ENCODE results near the gene KCNT1. TPM values are rescaled to one million over a fixed set of nuclear protein-coding genes. Genes with fewer than 3 reads are reported as not detected.

Gene KCNT1
- total RNA-seq, 1 experiment from 2014 or later = 0.09 TPM

DNA sequence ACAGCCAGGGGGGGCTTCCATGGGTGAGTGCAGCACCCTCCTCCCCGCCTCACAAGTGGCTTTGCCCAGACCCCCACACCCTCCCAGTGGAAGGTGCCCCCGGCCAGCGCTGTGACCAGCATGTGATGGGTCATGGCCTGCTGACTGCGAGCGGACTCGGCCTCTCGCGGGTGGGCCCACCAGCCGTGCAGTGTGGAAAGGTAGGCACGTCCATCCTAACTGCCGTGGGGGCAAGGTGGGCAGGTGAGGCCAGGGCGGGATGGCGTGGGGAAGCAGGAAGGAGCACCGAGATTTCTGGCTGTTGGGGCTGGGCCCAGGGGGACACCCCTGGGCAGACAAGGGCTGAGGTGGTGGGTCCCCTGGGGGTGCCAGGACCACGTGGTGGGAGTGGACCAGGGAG is 14.8 kb upstream of the KCNT1 start:
- BruUV-seq (replicated peaks) = no TSS peak
- H3K9me3 Mint-ChIP-seq (ENCODE audit: unreplicated experiment) = no peaks in the 10 kb centered on the region

DNA sequence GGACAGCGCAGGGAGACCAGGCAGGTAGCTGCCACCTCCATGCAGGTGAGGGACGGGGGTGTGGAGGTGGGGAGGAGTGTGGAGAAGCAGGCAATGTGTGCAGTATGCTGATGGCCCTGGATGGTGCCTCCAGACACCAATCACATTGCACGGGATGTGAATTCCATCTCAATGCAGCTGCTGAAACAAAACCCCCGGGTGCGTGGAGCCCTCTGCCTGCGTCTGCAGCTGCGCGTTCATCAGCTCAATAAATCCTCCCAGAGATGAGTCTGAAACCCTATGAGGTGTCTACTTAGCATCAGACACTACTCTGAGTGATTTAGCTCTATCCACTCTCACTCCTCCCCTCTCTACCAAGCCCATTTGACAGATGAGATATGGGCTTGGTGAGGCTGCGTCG is 13.0 kb upstream of the KCNT1 start:
- Histone ChIP-seq H3K27me3 (replicated peaks; ENCODE audit: control insufficient read depth, insufficient read depth, low read length) (no peaks in the 10 kb centered on the region), H3K4me1 (no peaks in the 10 kb centered on the region; the same call in 1 of the 2 replicates), H3K4me3 (ENCODE audit: low read depth, low read length) (no peak overlapping the region), H3K9me3 (no peaks in the 10 kb centered on the region), H3K36me3 (ENCODE audit: control insufficient read depth, insufficient read depth, low read length) (no peaks in the 10 kb centered on the region)
- no TSS peak for BruUV-seq (replicated peaks)
- TF ChIP-seq, protein P1, sequence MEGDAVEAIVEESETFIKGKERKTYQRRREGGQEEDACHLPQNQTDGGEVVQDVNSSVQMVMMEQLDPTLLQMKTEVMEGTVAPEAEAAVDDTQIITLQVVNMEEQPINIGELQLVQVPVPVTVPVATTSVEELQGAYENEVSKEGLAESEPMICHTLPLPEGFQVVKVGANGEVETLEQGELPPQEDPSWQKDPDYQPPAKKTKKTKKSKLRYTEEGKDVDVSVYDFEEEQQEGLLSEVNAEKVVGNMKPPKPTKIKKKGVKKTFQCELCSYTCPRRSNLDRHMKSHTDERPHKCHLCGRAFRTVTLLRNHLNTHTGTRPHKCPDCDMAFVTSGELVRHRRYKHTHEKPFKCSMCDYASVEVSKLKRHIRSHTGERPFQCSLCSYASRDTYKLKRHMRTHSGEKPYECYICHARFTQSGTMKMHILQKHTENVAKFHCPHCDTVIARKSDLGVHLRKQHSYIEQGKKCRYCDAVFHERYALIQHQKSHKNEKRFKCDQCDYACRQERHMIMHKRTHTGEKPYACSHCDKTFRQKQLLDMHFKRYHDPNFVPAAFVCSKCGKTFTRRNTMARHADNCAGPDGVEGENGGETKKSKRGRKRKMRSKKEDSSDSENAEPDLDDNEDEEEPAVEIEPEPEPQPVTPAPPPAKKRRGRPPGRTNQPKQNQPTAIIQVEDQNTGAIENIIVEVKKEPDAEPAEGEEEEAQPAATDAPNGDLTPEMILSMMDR (IDR thresholded peaks at IDR 0.05; ENCODE audit: insufficient read depth in 1 of 2, low read depth in 1 of 2, low read length in 1 of 2, severe bottlenecking in 1 of 2, unreplicated experiment in 1 of 2) = no peak
- Mint-ChIP-seq H3K4me3 (ENCODE audit: unreplicated experiment) (no peak overlapping the region), H3K27ac (ENCODE audit: unreplicated experiment) (no peak overlapping the region), H3K36me3 (ENCODE audit: insufficient read depth, unreplicated experiment) (peaks cover 15% of the 10 kb centered on the region), H3K4me1 (ENCODE audit: low read depth, unreplicated experiment) (no peaks in the 10 kb centered on the region), H3K9me3 (ENCODE audit: unreplicated experiment) (no peaks in the 10 kb centered on the region), H3K27me3 (ENCODE audit: insufficient read depth, unreplicated experiment) (no peaks in the 10 kb centered on the region)
- CTCF ChIA-PET = no interaction called here
- intact Hi-C loops (cut with micrococcal nuclease; ENCODE audit: unreplicated experiment) = no loop called here
- DNase-seq = no peak
- POLR2A ChIA-PET = no interaction called here

More for the DNA sequence above, 14.8 kb upstream of the KCNT1 start:
- no peak overlapping the region for H3K4me3 ChIP-seq (ENCODE audit: low read depth, low read length)
- H3K4me1 ChIP-seq = no peaks in the 10 kb centered on the region; the same call in 1 of the 2 replicates
- POLR2A ChIA-PET = no interaction called here
- H3K36me3 Mint-ChIP-seq (ENCODE audit: insufficient read depth, unreplicated experiment) = peaks cover 15% of the 10 kb centered on the region
- DNase-seq = no peak
- H3K27me3 Mint-ChIP-seq (ENCODE audit: insufficient read depth, unreplicated experiment) = peaks cover 2% of the 10 kb centered on the region
- no peaks in the 10 kb centered on the region for H3K4me1 Mint-ChIP-seq (ENCODE audit: low read depth, unreplicated experiment)
- no peak overlapping the region for H3K27ac Mint-ChIP-seq (ENCODE audit: unreplicated experiment)
- no peaks in the 10 kb centered on the region for H3K36me3 ChIP-seq (ENCODE audit: control insufficient read depth, insufficient read depth, low read length)
- no peaks in the 10 kb centered on the region for H3K27me3 ChIP-seq (replicated peaks; ENCODE audit: control insufficient read depth, insufficient read depth, low read length)
- TF ChIP-seq, protein P1 (IDR thresholded peaks at IDR 0.05; ENCODE audit: insufficient read depth in 1 of 2, low read depth in 1 of 2, low read length in 1 of 2, severe bottlenecking in 1 of 2, unreplicated experiment in 1 of 2) = no peak
- no peak overlapping the region for H3K4me3 Mint-ChIP-seq (ENCODE audit: unreplicated experiment)
- no peaks in the 10 kb centered on the region for H3K9me3 ChIP-seq
- CTCF ChIA-PET = no interaction called here
- intact Hi-C loops (cut with micrococcal nuclease; ENCODE audit: unreplicated experiment) = no loop called here

DNA sequence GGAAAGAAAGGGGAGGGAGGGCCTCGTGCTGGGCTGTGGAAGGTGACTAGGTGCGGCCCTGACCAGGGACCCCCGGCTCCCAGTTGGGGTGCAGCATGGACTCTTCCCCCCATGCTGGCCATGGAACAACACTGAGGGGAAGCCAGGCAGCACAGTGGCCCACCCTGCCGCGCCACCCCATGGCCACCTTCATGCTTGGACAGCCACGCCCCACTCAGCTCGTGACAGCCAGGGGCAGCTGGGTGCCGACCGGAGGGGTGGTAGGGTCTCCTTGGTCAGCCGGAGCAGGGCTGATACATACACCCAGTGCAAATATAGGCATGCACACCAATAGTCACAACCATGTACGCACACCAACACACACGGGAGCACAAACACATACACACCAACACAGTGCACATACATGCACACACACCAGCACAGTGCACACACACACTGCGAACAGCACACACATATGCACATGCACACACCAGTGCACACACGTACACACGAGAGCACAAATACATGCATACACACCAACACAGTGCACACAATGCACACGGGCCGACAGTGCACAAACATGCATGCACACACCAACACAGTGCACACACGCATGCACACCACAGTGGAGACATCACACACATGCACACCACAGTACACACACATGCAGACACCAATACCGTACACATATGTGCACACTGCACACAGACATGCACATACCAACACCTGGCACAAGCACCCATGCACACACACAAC is 11.0 kb upstream of the KCNT1 start:
- Mint-ChIP-seq H3K36me3 (ENCODE audit: insufficient read depth, unreplicated experiment) (peaks cover 19% of the 10 kb centered on the region), H3K4me3 (ENCODE audit: unreplicated experiment) (no peak overlapping the region), H3K4me1 (ENCODE audit: low read depth, unreplicated experiment) (no peaks in the 10 kb centered on the region), H3K27ac (ENCODE audit: unreplicated experiment) (no peak overlapping the region), H3K9me3 (ENCODE audit: unreplicated experiment) (no peaks in the 10 kb centered on the region), H3K27me3 (ENCODE audit: insufficient read depth, unreplicated experiment) (no peaks in the 10 kb centered on the region)
- no peak overlapping the region for H3K4me3 ChIP-seq (ENCODE audit: low read depth, low read length)
- H3K27me3 ChIP-seq (replicated peaks; ENCODE audit: control insufficient read depth, insufficient read depth, low read length) = no peaks in the 10 kb centered on the region
- H3K9me3 ChIP-seq = no peaks in the 10 kb centered on the region
- H3K4me1 ChIP-seq = no peaks in the 10 kb centered on the region; the same call in 1 of the 2 replicates
- DNase-seq = no peak
- BruUV-seq (replicated peaks) = no TSS peak
- POLR2A ChIA-PET = no interaction called here
- intact Hi-C loops (cut with micrococcal nuclease; ENCODE audit: unreplicated experiment) = no loop called here
- no peaks in the 10 kb centered on the region for H3K36me3 ChIP-seq (ENCODE audit: control insufficient read depth, insufficient read depth, low read length)
- TF ChIP-seq, protein P1 (IDR thresholded peaks at IDR 0.05; ENCODE audit: insufficient read depth in 1 of 2, low read depth in 1 of 2, low read length in 1 of 2, severe bottlenecking in 1 of 2, unreplicated experiment in 1 of 2) = no peak
- CTCF ChIA-PET = no interaction called here
